ENCODE measurements around the gene LRRC31. TPM values are rescaled to one million over a fixed set of nuclear protein-coding genes. Genes with fewer than 3 reads are reported as not detected.

The LRRC31 gene
- total RNA-seq, 1 experiment from 2014 or later = not detected

GRCh38 chr3:169886671-169887070 lies 16.9 kb upstream of the LRRC31 start:
- POLR2A ChIA-PET (ENCODE audit: low non-redundant PET) = no interaction called here
- H3K4me1 ChIP-seq (ENCODE audit: insufficient read depth, low read length, poor library complexity, severe bottlenecking) = no peaks in the 10 kb centered on the region
- no peak overlapping the region for H3K4me3 ChIP-seq (ENCODE audit: low read depth, low read length, poor library complexity, severe bottlenecking)
- no TSS peak for BruUV-seq (replicated peaks)
- H3K27ac ChIP-seq (ENCODE audit: low read depth, low read length, poor library complexity, severe bottlenecking) = no peak overlapping the region
- no peak for TF ChIP-seq EZH2 (IDR thresholded peaks at IDR 0.05; ENCODE audit: borderline replicate concordance, low read depth, low read length, poor library complexity, severe bottlenecking)
- no peak for TF ChIP-seq CTCF (conservative IDR thresholded peaks at IDR 0.05; ENCODE audit: low read depth, low read length)
- H3K27me3 ChIP-seq (replicated peaks; ENCODE audit: insufficient read depth, low read depth, low read length, poor library complexity) = no peaks in the 10 kb centered on the region
- H3K36me3 ChIP-seq (ENCODE audit: insufficient read depth, low read length, poor library complexity, severe bottlenecking) = no peaks in the 10 kb centered on the region
- H3K9me3 ChIP-seq (ENCODE audit: low read depth, low read length, poor library complexity, severe bottlenecking) = no peaks in the 10 kb centered on the region
- CTCF ChIA-PET = no interaction called here
- DNase-seq (ENCODE audit: low spot score) = no peak
- intact Hi-C loops (cut with micrococcal nuclease; ENCODE audit: unreplicated experiment) = no loop called here

- CTCF ChIA-PET = interaction anchor here (0.6 kb wide), 1 partner anchor 1071 kb away, joined by 4 read pairs; no protein-coding TSS in a partner anchor
- Histone ChIP-seq H3K9me3 (ENCODE audit: low read depth, low read length, poor library complexity, severe bottlenecking) (no peaks in the 10 kb centered on the region), H3K4me1 (ENCODE audit: insufficient read depth, low read length, poor library complexity, severe bottlenecking) (no peaks in the 10 kb centered on the region), H3K4me3 (ENCODE audit: low read depth, low read length, poor library complexity, severe bottlenecking) (no peak overlapping the region), H3K27me3 (replicated peaks; ENCODE audit: insufficient read depth, low read depth, low read length, poor library complexity) (no peaks in the 10 kb centered on the region), H3K27ac (ENCODE audit: low read depth, low read length, poor library complexity, severe bottlenecking) (no peak overlapping the region), H3K36me3 (ENCODE audit: insufficient read depth, low read length, poor library complexity, severe bottlenecking) (no peaks in the 10 kb centered on the region)
- intact Hi-C loops (cut with micrococcal nuclease; ENCODE audit: unreplicated experiment) = no loop called here
- POLR2A ChIA-PET (ENCODE audit: low non-redundant PET) = no interaction called here
- no peak for TF ChIP-seq CTCF (conservative IDR thresholded peaks at IDR 0.05; ENCODE audit: low read depth, low read length)
- TF ChIP-seq EZH2 (IDR thresholded peaks at IDR 0.05; ENCODE audit: borderline replicate concordance, low read depth, low read length, poor library complexity, severe bottlenecking) = no peak
- BruUV-seq (replicated peaks) = no TSS peak
- DNase-seq (ENCODE audit: low spot score) = no peak
Observed at GRCh38 chr3:169880576-169881250, 11.0 kb upstream of the LRRC31 start.

GRCh38 chr3:169879845-169880575 lies 10.3 kb upstream of the LRRC31 start:
- Histone ChIP-seq H3K27ac (ENCODE audit: low read depth, low read length, poor library complexity, severe bottlenecking) (no peak overlapping the region), H3K4me3 (ENCODE audit: low read depth, low read length, poor library complexity, severe bottlenecking) (no peak overlapping the region), H3K27me3 (replicated peaks; ENCODE audit: insufficient read depth, low read depth, low read length, poor library complexity) (no peaks in the 10 kb centered on the region), H3K36me3 (ENCODE audit: insufficient read depth, low read length, poor library complexity, severe bottlenecking) (no peaks in the 10 kb centered on the region), H3K9me3 (ENCODE audit: low read depth, low read length, poor library complexity, severe bottlenecking) (no peaks in the 10 kb centered on the region), H3K4me1 (ENCODE audit: insufficient read depth, low read length, poor library complexity, severe bottlenecking) (no peaks in the 10 kb centered on the region)
- intact Hi-C loops (cut with micrococcal nuclease; ENCODE audit: unreplicated experiment) = no loop called here
- TF ChIP-seq EZH2 (IDR thresholded peaks at IDR 0.05; ENCODE audit: borderline replicate concordance, low read depth, low read length, poor library complexity, severe bottlenecking) (no peak), CTCF (conservative IDR thresholded peaks at IDR 0.05; ENCODE audit: low read depth, low read length) (no peak)
- DNase-seq (ENCODE audit: low spot score) = no peak
- ChIA-PET POLR2A (ENCODE audit: low non-redundant PET) (no interaction called here), CTCF (no interaction called here)
- no TSS peak for BruUV-seq (replicated peaks)

Measured in A673 (cell line).